GM21825 (cell line): ENCODE measurements around the gene GAREM1.
"Not testable (repeated sequence)": the region's sequence is repeated elsewhere in the genome, so short reads cannot be mapped to it uniquely, and the experiment has no call there.

ENCODE experiments used
- ATAC-seq: cut with Tn5 transposase; IDR thresholded peaks from one replicate; pipeline ENCODE4 v1.9.1; 2021; ENCODE audit warnings: mild to moderate bottlenecking, moderate library complexity; ENCODE audit not compliant: unreplicated experiment

The GAREM1 gene

GRCh38 chr18:32267463-32267862, 203.2 kb downstream of the GAREM1 start:
- ATAC-seq, result no peak

GRCh38 chr18:32264401-32264800, 206.3 kb downstream of the GAREM1 start:
- ATAC-seq, result no peak

DNA sequence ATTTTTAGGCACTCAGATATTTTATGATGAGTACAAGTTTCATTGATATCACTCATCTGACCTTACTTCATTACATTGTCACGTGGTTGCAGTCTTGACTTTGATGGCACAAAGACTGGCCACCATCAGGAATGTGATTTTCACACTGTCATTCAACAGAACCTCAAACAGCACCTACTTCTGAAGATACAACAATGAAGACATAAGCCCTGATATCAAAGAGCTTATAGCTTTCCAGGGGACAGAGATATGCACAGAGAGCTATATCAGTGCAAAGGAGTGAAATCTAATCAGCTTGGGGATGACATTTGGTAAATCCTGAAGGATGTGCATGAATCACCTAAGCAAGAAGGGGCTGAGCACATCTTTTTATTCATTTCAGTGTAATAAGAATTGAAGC, 208.6 kb downstream of the GAREM1 start:
- no peak for ATAC-seq

- no peak for ATAC-seq
These were observed 209.7 kb downstream of the GAREM1 start for GRCh38 chr18:32261003-32261402.

- no peak for ATAC-seq
These were observed 211.1 kb downstream of the GAREM1 start for GRCh38 chr18:32259553-32259952.

GRCh38 chr18:32258558-32259204, 212.0 kb downstream of the GAREM1 start:
- no peak for ATAC-seq

GRCh38 chr18:32258148-32258547, 212.5 kb downstream of the GAREM1 start:
- no peak for ATAC-seq

GRCh38 chr18:32257084-32257785, 213.4 kb downstream of the GAREM1 start:
- ATAC-seq, result no peak

- no peak for ATAC-seq
These were observed 215.1 kb downstream of the GAREM1 start for GRCh38 chr18:32255570-32255969.

- ATAC-seq, result no peak
These were observed 218.4 kb downstream of the GAREM1 start for GRCh38 chr18:32252141-32252860.

- no peak for ATAC-seq
These were observed 219.2 kb downstream of the GAREM1 start for GRCh38 chr18:32251466-32251865.

DNA sequence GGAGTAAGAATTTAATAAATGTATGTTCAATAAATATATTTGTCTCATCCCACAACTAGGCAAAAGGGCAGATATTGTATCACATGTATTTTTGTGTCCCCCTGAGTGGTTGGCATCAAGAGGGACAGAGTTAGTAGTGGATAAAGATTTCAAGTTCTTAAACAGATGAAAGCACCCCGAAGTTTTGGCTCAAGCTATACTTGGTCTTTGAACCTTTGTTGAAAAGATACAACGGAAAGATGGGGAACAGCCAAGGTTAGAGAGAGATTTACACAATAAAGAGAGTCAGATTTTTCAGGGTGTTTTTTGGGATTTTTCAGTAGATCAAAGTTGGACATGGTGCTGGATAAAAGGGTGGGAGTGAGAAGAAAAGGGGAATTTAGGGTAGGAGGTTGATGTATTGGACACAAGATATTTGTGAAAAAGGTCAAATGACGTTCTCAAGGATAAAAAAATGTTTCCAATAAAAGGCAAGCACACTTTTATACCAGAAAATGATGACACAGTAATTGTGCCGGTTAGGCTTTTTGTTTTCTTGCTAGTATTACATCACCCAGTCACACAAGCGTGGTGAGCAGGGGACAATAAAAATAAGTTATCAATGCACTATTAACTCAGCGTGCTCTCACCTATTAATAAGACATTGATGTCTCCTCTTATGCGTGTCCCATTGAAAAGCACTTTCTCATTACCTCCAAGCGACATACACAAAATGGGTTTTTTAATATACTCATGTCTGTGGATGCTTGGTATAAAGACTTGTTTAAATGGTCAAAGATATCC, 221.3 kb downstream of the GAREM1 start:
- ATAC-seq, result no peak

- ATAC-seq, result no peak
These were observed 225.8 kb downstream of the GAREM1 start for GRCh38 chr18:32244881-32245280.

- ATAC-seq, result no peak
These were observed 227.3 kb downstream of the GAREM1 start for GRCh38 chr18:32243358-32243757.

GRCh38 chr18:32242395-32242794, 228.3 kb downstream of the GAREM1 start:
- ATAC-seq, result no peak

DNA sequence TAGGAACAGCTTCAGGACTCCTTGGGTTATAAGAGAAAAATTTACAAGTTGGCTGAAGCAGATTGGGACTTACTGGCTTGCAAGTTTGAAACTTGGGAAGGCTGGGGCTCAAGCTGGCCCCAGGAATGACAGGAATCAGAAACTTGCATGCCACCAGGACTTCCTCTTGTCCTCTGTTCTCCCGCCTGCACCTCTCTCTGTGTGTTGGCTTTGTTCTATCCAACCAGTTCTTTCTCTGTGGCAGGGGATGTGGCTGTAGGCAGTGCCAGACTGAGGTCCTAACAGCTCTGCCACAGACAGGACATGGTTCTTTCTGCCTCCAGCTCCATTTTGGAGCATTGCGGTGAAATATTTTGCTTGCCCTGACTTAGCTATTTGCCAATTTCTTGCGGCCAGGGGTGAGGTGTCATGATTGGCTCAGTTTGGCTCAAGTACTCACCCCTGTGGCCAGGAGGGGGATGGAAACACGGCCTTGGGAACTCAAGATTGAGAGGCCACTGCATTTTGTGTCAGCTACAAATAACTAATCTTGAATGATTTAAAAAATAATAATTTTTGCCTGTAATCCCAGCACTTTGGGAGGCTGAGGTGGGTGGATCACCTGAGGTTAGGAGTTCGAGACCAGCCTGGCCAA, 231.9 kb downstream of the GAREM1 start:
- ATAC-seq, result no peak

DNA sequence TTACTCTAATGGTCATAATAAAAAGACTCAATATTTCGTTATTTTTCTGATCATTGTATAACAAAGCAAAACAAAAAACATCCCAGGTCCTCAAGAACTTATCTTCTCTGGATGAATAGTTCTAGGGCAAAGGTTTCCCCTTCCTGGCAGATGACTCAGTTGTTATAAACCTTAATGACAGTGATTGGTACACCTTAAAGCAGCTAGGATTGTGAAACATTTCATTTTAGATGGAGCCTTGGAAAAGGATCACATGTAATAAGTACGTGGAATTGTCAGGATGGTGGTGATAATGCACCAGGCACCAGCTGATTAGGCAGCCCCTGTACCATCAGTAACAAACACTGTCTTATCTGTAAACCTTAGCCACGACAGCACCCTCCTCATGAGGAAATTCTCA, 233.6 kb downstream of the GAREM1 start:
- ATAC-seq, result no peak

- not testable (repeated sequence) for ATAC-seq
These were observed 237.3 kb downstream of the GAREM1 start for GRCh38 chr18:32233348-32233747.

- ATAC-seq, result no peak
These were observed 251.2 kb downstream of the GAREM1 start for GRCh38 chr18:32219431-32220018.

DNA sequence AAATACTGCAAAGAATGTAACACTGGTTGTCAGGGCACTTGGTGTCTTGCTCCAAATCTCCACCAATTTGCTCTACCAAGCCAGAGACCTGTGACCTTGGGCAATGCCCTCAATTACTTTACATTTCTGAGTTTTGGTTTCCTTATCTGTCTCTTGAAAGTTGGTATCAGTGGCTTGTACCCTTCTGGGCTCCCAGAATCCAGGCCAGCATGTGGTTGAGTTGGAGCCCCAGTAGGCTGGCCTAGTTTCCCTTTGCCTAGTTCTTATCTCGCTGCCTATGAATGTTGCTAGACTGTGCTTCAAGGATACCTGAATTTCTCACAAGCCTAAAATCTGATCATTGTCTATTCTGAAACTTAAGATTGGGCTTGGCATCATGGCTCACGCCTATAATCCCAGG, 254.3 kb downstream of the GAREM1 start:
- ATAC-seq, result no peak
